SU-DHL-6 (cell line): ENCODE data around the gene PRSS2.

Experiments used
- H2AFZ ChIP-seq: fragments of 200-600 bp; sonication (generic); 2 replicates; pipeline ENCODE4 v1.6.1; 2014; ENCODE audit warnings: low read depth, mild to moderate bottlenecking, moderate library complexity, mixed read lengths, antibody characterized with exemption, low read length; ENCODE audit not compliant: severe bottlenecking
- H3F3A ChIP-seq: fragments of 200-600 bp; shearing (Covaris generic); 2 replicates; pipeline ENCODE4 v1.6.0; 2016; ENCODE audit warnings: antibody characterized with exemption, mild to moderate bottlenecking; ENCODE audit not compliant: insufficient read depth
- H3K27ac ChIP-seq: fragments of 200-600 bp; sonication (generic); 2 replicates; pipeline ENCODE4 v1.5.1; 2016; ENCODE audit warnings: low read depth, mild to moderate bottlenecking, low read length, moderate library complexity, mixed read lengths
- H3K27me3 ChIP-seq: fragments of 200-600 bp; sonication (generic), shearing (Covaris generic); 2 replicates; pipeline ENCODE4 v1.6.0; 2014; ENCODE audit warnings: mild to moderate bottlenecking, low read length
- H3K36me3 ChIP-seq: fragments of 200-600 bp; sonication (generic); 2 replicates; pipeline ENCODE4 v1.6.1; 2014; ENCODE audit warnings: mild to moderate bottlenecking, low read length, mixed read lengths
- H3K4me2 ChIP-seq: fragments of 300-600, 200-600 bp; shearing (Covaris generic), sonication (generic); 2 replicates; pipeline ENCODE4 v1.6.0; 2014; ENCODE audit warnings: low read length, low read depth, mild to moderate bottlenecking; ENCODE audit not compliant: poor library complexity, severe bottlenecking
- H3K4me3 ChIP-seq: fragments of 200-600 bp; sonication (generic); 2 replicates; pipeline ENCODE4 v1.5.1; 2014; ENCODE audit warnings: antibody characterized with exemption, low read length, mild to moderate bottlenecking, mixed read lengths; ENCODE audit not compliant: insufficient read depth, poor library complexity, severe bottlenecking
- H3K79me2 ChIP-seq: fragments of 200-600 bp; sonication (generic); 2 replicates; pipeline ENCODE4 v1.6.1; 2014; ENCODE audit warnings: mild to moderate bottlenecking, low read length, moderate library complexity; ENCODE audit not compliant: insufficient read depth
- H3K9ac ChIP-seq: fragments of 200-600 bp; sonication (generic); 2 replicates; pipeline ENCODE4 v1.7.0; 2014; ENCODE audit warnings: mild to moderate bottlenecking, low read length
- H3K9me2 ChIP-seq: fragments of 200-600 bp; sonication (generic); replicated peaks from 2 replicates; pipeline ENCODE4 v1.6.1; 2014; ENCODE audit warnings: low read length; ENCODE audit not compliant: insufficient read depth
- H3K9me3 ChIP-seq: fragments of 200-600 bp; sonication (generic); 2 replicates; pipeline ENCODE4 v1.6.1; 2014; ENCODE audit warnings: low read length, mixed read lengths; ENCODE audit not compliant: insufficient read depth
- H4K20me1 ChIP-seq: fragments of 200-600 bp; sonication (generic); 2 replicates; pipeline ENCODE4 v1.6.1; 2014; ENCODE audit warnings: low read depth, mild to moderate bottlenecking, antibody characterized with exemption, low read length, moderate library complexity, mixed read lengths
- CTCF ChIP-seq: fragments of 200-600 bp; sonication (generic); IDR thresholded peaks from one replicate; pipeline ENCODE4 v1.5.1; 2017; ENCODE audit warnings: antibody characterized with exemption, mild to moderate bottlenecking, low read length, moderate library complexity; ENCODE audit not compliant: insufficient read depth, poor library complexity, severe bottlenecking
- EZH2phosphoT487 ChIP-seq: fragments of 200-600 bp; sonication (generic), shearing (Covaris generic); conservative IDR thresholded peaks from 2 replicates; pipeline ENCODE4 v1.6.1; 2018; ENCODE audit warnings: mild to moderate bottlenecking, antibody characterized with exemption, low read length, moderate library complexity, mixed read lengths

The PRSS2 gene

GRCh38 chr7:142807855-142808460, 37.2 kb downstream of the PRSS2 start:
- Histone ChIP-seq H3K27me3 (no peaks in the 10 kb centered on the region), H3K9ac (peak overlapping the region; percentile 52)
- no peak for TF ChIP-seq CTCF
- TF ChIP-seq EZH2phosphoT487 = no peak

GRCh38 chr7:142808461-142808801, 37.7 kb downstream of the PRSS2 start:
- peak overlapping the region; percentile 52 for H3K9ac ChIP-seq
- H3K4me3 ChIP-seq = peak overlapping the region; percentile 1
- H3K27ac ChIP-seq = peak overlapping the region; percentile 94
- H3K36me3 ChIP-seq = no peaks in the 10 kb centered on the region
- peak overlapping the region; percentile 62 for H3K4me2 ChIP-seq
- H3K27me3 ChIP-seq = no peaks in the 10 kb centered on the region
- TF ChIP-seq EZH2phosphoT487 (no peak), CTCF (no peak)
- no peaks in the 10 kb centered on the region for H3K9me3 ChIP-seq
- no peaks in the 10 kb centered on the region for H3K9me2 ChIP-seq
- no peak overlapping the region for H2AFZ ChIP-seq
- H3F3A ChIP-seq = peaks cover 27% of the 10 kb centered on the region
- H3K79me2 ChIP-seq = no peaks in the 10 kb centered on the region
- no peaks in the 10 kb centered on the region for H4K20me1 ChIP-seq

More at GRCh38 chr7:142807855-142808460, 37.2 kb downstream of the PRSS2 start:
- H3K27ac ChIP-seq = peak overlapping the region; percentile 94
- peak overlapping the region; percentile 1 for H3K4me3 ChIP-seq
- no peaks in the 10 kb centered on the region for H3K9me3 ChIP-seq
- peak overlapping the region; percentile 62 for H3K4me2 ChIP-seq
- no peaks in the 10 kb centered on the region for H3K79me2 ChIP-seq
- peak overlapping the region; percentile 43 for H2AFZ ChIP-seq
- no peaks in the 10 kb centered on the region for H3K9me2 ChIP-seq
- no peaks in the 10 kb centered on the region for H3K36me3 ChIP-seq
- H3F3A ChIP-seq = peaks cover 27% of the 10 kb centered on the region
- no peaks in the 10 kb centered on the region for H4K20me1 ChIP-seq

- Histone ChIP-seq H3K4me2 (peak overlapping the region; percentile 75), H3K36me3 (no peaks in the 10 kb centered on the region), H3K9me2 (no peaks in the 10 kb centered on the region), H2AFZ (peak overlapping the region; percentile 15), H3K27me3 (no peaks in the 10 kb centered on the region), H3K79me2 (no peaks in the 10 kb centered on the region), H3F3A (peaks cover 27% of the 10 kb centered on the region), H3K27ac (peak overlapping the region; percentile 94), H3K4me3 (peak overlapping the region; percentile 25), H3K9ac (peak overlapping the region; percentile 56), H4K20me1 (no peaks in the 10 kb centered on the region), H3K9me3 (no peaks in the 10 kb centered on the region)
- no peak for TF ChIP-seq EZH2phosphoT487
- TF ChIP-seq CTCF = no peak
These were observed 38.2 kb downstream of the PRSS2 start for GRCh38 chr7:142808802-142809583.
